CD4-positive, alpha-beta memory T cell (primary cell): Measurements from ENCODE around the gene PTPRJ. TPM values are rescaled to one million over a fixed set of nuclear protein-coding genes. Genes with fewer than 3 reads are reported as not detected.

Experiments used
- CTCF ChIA-PET: fragments of 350-600 bp; sonication (Branson Sonifier 250); formaldehyde crosslinking; loops from one replicate; lab custom pipeline; 2021; ENCODE audit warnings: inconsistent platforms; ENCODE audit not compliant: partially characterized antibody; lab: Charles Lee
- POLR2A ChIA-PET: fragments of 350-600 bp; sonication (Branson Sonifier 250); formaldehyde crosslinking; loops from one replicate; lab custom pipeline; 2021; ENCODE audit not compliant: partially characterized antibody; lab: Charles Lee
- DNase-seq, 5 donors: peaks; one replicate each; pipeline versions ENCODE4 v3.0.0 to v3.0.0-alpha.2; 2020 to 2022; ENCODE audit warnings: mixed read lengths in 1 of 5
- H3K27ac ChIP-seq: one replicate; pipeline ENCODE4 v1.7.0; 2013; ENCODE audit warnings: low read depth, low read length
- H3K27me3 ChIP-seq: 2 replicates; pipeline ENCODE4 v1.7.0; 2013; ENCODE audit warnings: mild to moderate bottlenecking, low read length, moderate library complexity; ENCODE audit not compliant: insufficient read depth
- H3K36me3 ChIP-seq: 2 replicates; pipeline ENCODE4 v1.7.0; 2013; ENCODE audit warnings: mild to moderate bottlenecking, low read length, moderate library complexity; ENCODE audit not compliant: insufficient read depth
- H3K4me1 ChIP-seq: 2 replicates; pipeline ENCODE4 v1.7.0; 2013; ENCODE audit warnings: mild to moderate bottlenecking, low read length, moderate library complexity; ENCODE audit not compliant: insufficient read depth
- H3K4me3 ChIP-seq, 2 donors: one replicate each; pipeline ENCODE4 v1.7.0; 2013; ENCODE audit warnings: low read length in 2 of 2, mild to moderate bottlenecking in 1 of 2
- H3K9me3 ChIP-seq, 2 donors: one replicate each; pipeline ENCODE4 v1.7.0; 2013; ENCODE audit warnings: low read length in 2 of 2, control low read depth in 1 of 2; ENCODE audit not compliant: control insufficient read depth in 1 of 2
- H3K27ac Mint-ChIP-seq, 7 donors: one replicate each; pipeline ENCODE4 v1.8.0; 2020 to 2021; ENCODE audit warnings: mixed read lengths in 7 of 7, mild to moderate bottlenecking in 6 of 7, inconsistent platforms in 3 of 7, moderate library complexity in 3 of 7
- H3K27me3 Mint-ChIP-seq, 2 donors: one replicate each; pipeline ENCODE4 v1.8.0; 2020 to 2021; ENCODE audit warnings: mixed read lengths in 2 of 2
- H3K36me3 Mint-ChIP-seq, 2 donors: one replicate each; pipeline ENCODE4 v1.8.0; 2020 to 2021; ENCODE audit warnings: mixed read lengths in 2 of 2, inconsistent platforms in 1 of 2, mild to moderate bottlenecking in 1 of 2
- H3K4me1 Mint-ChIP-seq, 4 donors: one replicate each; pipeline ENCODE4 v1.8.0; 2020 to 2021; ENCODE audit warnings: mixed read lengths in 4 of 4, mild to moderate bottlenecking in 1 of 4
- H3K4me3 Mint-ChIP-seq, 8 donors: one replicate each; pipeline ENCODE4 v1.8.0; 2020 to 2021; ENCODE audit warnings: mixed read lengths in 8 of 8, mild to moderate bottlenecking in 7 of 8, moderate library complexity in 6 of 8, inconsistent platforms in 3 of 8
- H3K9me3 Mint-ChIP-seq, 8 donors: one replicate each; pipeline ENCODE4 v1.8.0; 2020 to 2021; ENCODE audit warnings: mixed read lengths in 8 of 8, mild to moderate bottlenecking in 5 of 8, inconsistent platforms in 3 of 8, moderate library complexity in 1 of 8
- intact Hi-C: fragments of 100-400 bp; cut with micrococcal nuclease; formaldehyde crosslinking; loops from one replicate; pipeline ENCODE4 v1.15.1; 2023
- polyA plus RNA-seq, 2 donors: library from polyadenylated mRNA; unstranded; fragments of 300-500 nt; fragmentation: Illumina TruSeq; gene quantifications; one replicate each; pipeline ENCODE4 v1.2.3, GENCODE V29; 2021
- total RNA-seq, 2 experiments: library from RNA; stranded (reverse); gene quantifications; one replicate each; pipeline ENCODE4 v1.2.3, GENCODE V29; 2021

The PTPRJ gene
- total and polyA plus RNA-seq, 4 experiments from 2014 or later: 3.3 to 57.9 (median 37.2) TPM

- CTCF ChIA-PET: interaction anchor here (1.0 to 1.9 kb wide), 2 partner anchors 8 to 91 kb away, joined by 4 to 5 read pairs; no protein-coding TSS in a partner anchor
- no peaks in the 10 kb centered on the region for H3K27me3 Mint-ChIP-seq
- H3K36me3 Mint-ChIP-seq: peaks cover 14 to 15% of the 10 kb centered on the region in 2 donors
These were observed 45.6 kb downstream of the PTPRJ start for GRCh38 chr11:48025984-48026340.

GRCh38 chr11:48028914-48029680 lies 48.7 kb downstream of the PTPRJ start:
- peak in 3 of 5 donors; percentile 39 to 60 (median 44) for DNase-seq
- Mint-ChIP-seq H3K4me1 (peaks cover 38 to 72% (median 53%) of the 10 kb centered on the region in 4 donors), H3K27ac (peak overlapping the region; percentile 19 to 92 (median 90)), H3K27me3 (no peaks in the 10 kb centered on the region), H3K36me3 (peaks cover 9 to 15% of the 10 kb centered on the region in 2 donors), H3K4me3 (peak overlapping the region in 6 of 8 donors; percentile 34 to 69 (median 45)), H3K9me3 (peaks cover 0 to 2% (median 0%) of the 10 kb centered on the region in 8 donors)
- Histone ChIP-seq H3K4me3 (no peak overlapping the region), H3K4me1 (peaks cover 40% of the 10 kb centered on the region), H3K36me3 (no peaks in the 10 kb centered on the region), H3K27me3 (no peaks in the 10 kb centered on the region), H3K9me3 (no peaks in the 10 kb centered on the region), H3K27ac (no peak overlapping the region)
- intact Hi-C loops: no loop called here
- POLR2A ChIA-PET: interaction anchor here (1.3 to 1.8 kb wide), 4 partner anchors 9 to 27 kb away, joined by 3 to 10 read pairs (median 5); no protein-coding TSS in a partner anchor
- CTCF ChIA-PET: interaction anchor here (0.9 to 1.9 kb wide), 8 partner anchors 14 to 113 kb away, joined by 3 to 11 read pairs (median 3); no protein-coding TSS in a partner anchor

More at GRCh38 chr11:48025984-48026340, 45.6 kb downstream of the PTPRJ start:
- H3K4me1 ChIP-seq: peaks cover 25% of the 10 kb centered on the region
- no peak for DNase-seq
- Mint-ChIP-seq H3K4me1 (peaks cover 25 to 57% (median 37%) of the 10 kb centered on the region in 4 donors), H3K9me3 (no peaks in the 10 kb centered on the region), H3K4me3 (no peak overlapping the region), H3K27ac (peak overlapping the region in 2 of 7 donors; percentile 25 to 68)
- H3K9me3 ChIP-seq: no peaks in the 10 kb centered on the region
- POLR2A ChIA-PET: interaction anchor here (0.8 to 1.2 kb wide), 2 partner anchors 9 to 24 kb away, joined by 3 to 4 read pairs; no protein-coding TSS in a partner anchor
- H3K36me3 ChIP-seq: no peaks in the 10 kb centered on the region
- intact Hi-C loops: loop anchor here (1.0 kb wide), 1 partner anchor 8 kb away; no protein-coding TSS in a partner anchor
- no peaks in the 10 kb centered on the region for H3K27me3 ChIP-seq
- no peak overlapping the region for H3K4me3 ChIP-seq
- H3K27ac ChIP-seq: no peak overlapping the region

DNA sequence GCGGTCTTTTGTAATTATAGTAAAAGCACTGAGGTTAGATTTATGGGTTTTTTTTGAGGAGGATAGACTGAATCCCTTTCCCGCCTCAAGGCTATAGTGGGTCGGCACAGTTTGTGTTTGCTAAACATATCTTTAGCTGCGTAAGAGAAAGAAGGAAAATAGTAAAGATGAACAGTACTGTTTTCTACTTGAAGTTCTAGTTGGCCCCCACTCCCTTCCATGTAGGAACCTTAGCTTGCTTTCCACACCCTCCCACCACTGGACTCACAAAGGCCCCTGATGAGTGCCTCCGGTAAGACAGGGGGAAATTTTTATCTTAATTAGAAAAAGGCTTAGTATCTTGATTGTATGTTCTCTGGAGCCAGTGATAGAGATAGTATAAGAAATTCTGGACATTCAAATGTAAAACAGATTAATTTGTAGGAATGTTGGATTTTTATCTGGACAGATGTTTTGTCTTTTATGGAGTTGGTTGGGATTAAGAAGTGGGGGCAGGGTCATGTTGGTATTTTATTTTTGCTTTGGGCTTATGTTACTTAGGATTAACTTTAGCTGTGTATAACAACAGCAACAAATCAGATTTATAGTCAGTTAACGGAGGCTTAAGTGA lies 49.4 kb downstream of the PTPRJ start:
- ChIA-PET CTCF (interaction anchor here (0.9 to 1.9 kb wide), 8 partner anchors 13 to 114 kb away, joined by 3 to 11 read pairs (median 3); no protein-coding TSS in a partner anchor), POLR2A (interaction anchor here (1.3 to 1.8 kb wide), 4 partner anchors 9 to 26 kb away, joined by 3 to 10 read pairs (median 5); no protein-coding TSS in a partner anchor)
- Mint-ChIP-seq H3K36me3 (peaks cover 5 to 15% of the 10 kb centered on the region in 2 donors), H3K4me1 (peaks cover 38 to 73% (median 54%) of the 10 kb centered on the region in 4 donors), H3K4me3 (no peak overlapping the region), H3K9me3 (peaks cover 0 to 2% (median 0%) of the 10 kb centered on the region in 8 donors), H3K27me3 (no peaks in the 10 kb centered on the region), H3K27ac (peak overlapping the region; percentile 30 to 92 (median 83))
- Histone ChIP-seq H3K27ac (peak overlapping the region; percentile 7), H3K36me3 (no peaks in the 10 kb centered on the region), H3K4me3 (no peak overlapping the region), H3K9me3 (no peaks in the 10 kb centered on the region), H3K27me3 (no peaks in the 10 kb centered on the region), H3K4me1 (peaks cover 47% of the 10 kb centered on the region)
- intact Hi-C loops: no loop called here
- DNase-seq: no peak

GRCh38 chr11:48031602-48032001 lies 51.2 kb downstream of the PTPRJ start:
- ChIA-PET CTCF (interaction anchor here (0.9 kb wide), 1 partner anchor 11 kb away, joined by 4 read pairs; no protein-coding TSS in a partner anchor), POLR2A (no interaction called here)
- no peak for DNase-seq
- Histone ChIP-seq H3K27ac (no peak overlapping the region), H3K36me3 (no peaks in the 10 kb centered on the region), H3K4me3 (no peak overlapping the region), H3K27me3 (no peaks in the 10 kb centered on the region), H3K9me3 (no peaks in the 10 kb centered on the region), H3K4me1 (peaks cover 65% of the 10 kb centered on the region)
- H3K27me3 Mint-ChIP-seq: no peaks in the 10 kb centered on the region
- H3K4me1 Mint-ChIP-seq: peaks cover 50 to 81% (median 64%) of the 10 kb centered on the region in 4 donors
- H3K9me3 Mint-ChIP-seq: peaks cover 0 to 2% (median 0%) of the 10 kb centered on the region in 8 donors
- H3K36me3 Mint-ChIP-seq: peaks cover under 1 to 13% of the 10 kb centered on the region in 2 donors
- intact Hi-C loops: loop anchor here (2.0 kb wide), 1 partner anchor 15 kb away; no protein-coding TSS in a partner anchor
- H3K4me3 Mint-ChIP-seq: no peak overlapping the region
- peak overlapping the region in 4 of 7 donors; percentile 47 to 84 (median 74) for H3K27ac Mint-ChIP-seq

DNA sequence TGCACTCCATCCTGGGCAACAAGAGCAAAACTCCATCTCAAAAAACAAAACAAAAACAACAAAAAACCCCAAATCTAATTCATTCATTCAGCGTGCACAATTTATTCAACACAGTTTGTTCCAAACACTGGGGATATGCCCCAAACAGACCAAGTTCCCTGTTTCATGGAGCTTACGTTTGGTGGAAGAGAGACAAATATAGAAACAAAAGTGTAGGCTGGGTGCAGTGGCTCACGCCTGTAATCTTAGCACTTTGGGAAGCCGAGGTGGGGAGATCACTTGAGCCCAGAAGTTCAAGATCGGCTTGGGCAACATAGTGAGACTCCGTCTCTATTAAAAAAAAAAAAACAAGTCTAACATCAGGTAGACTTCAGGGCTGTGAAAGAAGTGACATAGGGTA lies 52.4 kb downstream of the PTPRJ start:
- Histone ChIP-seq H3K4me1 (peaks cover 66% of the 10 kb centered on the region), H3K27ac (no peak overlapping the region), H3K36me3 (no peaks in the 10 kb centered on the region), H3K4me3 (no peak overlapping the region), H3K27me3 (no peaks in the 10 kb centered on the region), H3K9me3 (no peaks in the 10 kb centered on the region)
- DNase-seq: no peak
- H3K9me3 Mint-ChIP-seq: peaks cover 0 to 2% (median 0%) of the 10 kb centered on the region in 8 donors
- intact Hi-C loops: loop anchor here (2.0 kb wide), 1 partner anchor 16 kb away; no protein-coding TSS in a partner anchor
- H3K27me3 Mint-ChIP-seq: no peaks in the 10 kb centered on the region
- POLR2A ChIA-PET: interaction anchor here (1.7 kb wide), 1 partner anchor 10 kb away, joined by 6 read pairs; no protein-coding TSS in a partner anchor
- H3K4me3 Mint-ChIP-seq: no peak overlapping the region
- peak overlapping the region in 4 of 7 donors; percentile 6 to 84 (median 47) for H3K27ac Mint-ChIP-seq
- peaks cover 5 to 13% of the 10 kb centered on the region in 2 donors for H3K36me3 Mint-ChIP-seq
- H3K4me1 Mint-ChIP-seq: peaks cover 51 to 86% (median 68%) of the 10 kb centered on the region in 4 donors
- CTCF ChIA-PET: interaction anchor here (0.7 to 2.0 kb wide), 6 partner anchors 10 to 659 kb away, joined by 3 to 7 read pairs (median 4); no protein-coding TSS in a partner anchor

GRCh38 chr11:48033918-48034341 lies 53.6 kb downstream of the PTPRJ start:
- H3K4me3 Mint-ChIP-seq: peak overlapping the region in 1 of 8 donors; percentile 41
- POLR2A ChIA-PET: interaction anchor here (0.6 to 4.5 kb wide), 6 partner anchors 9 to 50 kb away, joined by 3 to 22 read pairs (median 5); no protein-coding TSS in a partner anchor
- H3K27me3 ChIP-seq: no peaks in the 10 kb centered on the region
- CTCF ChIA-PET: interaction anchor here (1.2 to 2.0 kb wide), 5 partner anchors 10 to 22 kb away, joined by 3 to 7 read pairs (median 4); no protein-coding TSS in a partner anchor
- H3K4me1 ChIP-seq: peaks cover 60% of the 10 kb centered on the region
- intact Hi-C loops: loop anchor here (1.0 to 2.0 kb wide), 2 partner anchors 9 to 17 kb away; no protein-coding TSS in a partner anchor
- H3K9me3 Mint-ChIP-seq: peaks cover 0 to 2% (median 0%) of the 10 kb centered on the region in 8 donors
- H3K4me3 ChIP-seq: no peak overlapping the region
- H3K27ac ChIP-seq: no peak overlapping the region
- H3K27me3 Mint-ChIP-seq: no peaks in the 10 kb centered on the region
- peaks cover 9 to 14% of the 10 kb centered on the region in 2 donors for H3K36me3 Mint-ChIP-seq
- no peaks in the 10 kb centered on the region for H3K9me3 ChIP-seq
- H3K4me1 Mint-ChIP-seq: peaks cover 46 to 80% (median 64%) of the 10 kb centered on the region in 4 donors
- peak overlapping the region in 4 of 7 donors; percentile 5 to 87 (median 42) for H3K27ac Mint-ChIP-seq
- DNase-seq: no peak
- no peaks in the 10 kb centered on the region for H3K36me3 ChIP-seq
